SHP77 treated with DMSO at 0.1 percent for 48 hours (cell line): ENCODE data around the gene FHIP1B.

Experiments used
- DNase-seq: peaks from one replicate; lab custom pipeline; 2025; lab: John Stamatoyannopoulos, UW

FHIP1B gene

DNA sequence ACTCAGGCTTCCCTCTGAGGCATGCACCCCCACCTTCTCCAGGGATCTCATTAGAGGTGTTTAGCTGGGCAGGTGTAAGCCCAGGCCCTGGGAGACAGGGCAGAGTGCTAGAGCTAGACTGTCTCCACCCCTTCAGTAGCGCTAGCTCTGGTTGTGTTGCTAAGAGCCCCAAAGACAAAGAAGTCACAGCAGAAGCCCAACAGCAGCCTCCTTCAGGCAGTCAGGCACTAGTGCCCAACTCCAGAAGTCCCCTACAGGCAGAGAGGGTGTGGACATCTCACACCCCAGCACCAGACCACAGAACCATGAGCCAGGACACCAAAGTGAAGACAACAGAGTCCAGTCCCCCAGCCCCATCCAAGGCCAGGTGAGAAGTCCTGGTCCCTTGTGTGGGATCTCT is 4.5 kb upstream of the FHIP1B start, which contains the start of gene CNGA4:
CNGA4 (plus strand) TSS at position 188 of the 400 bp plus-strand sequence; CDS start at position 306, 118 bp downstream.
- DNase-seq, result no peak

DNA sequence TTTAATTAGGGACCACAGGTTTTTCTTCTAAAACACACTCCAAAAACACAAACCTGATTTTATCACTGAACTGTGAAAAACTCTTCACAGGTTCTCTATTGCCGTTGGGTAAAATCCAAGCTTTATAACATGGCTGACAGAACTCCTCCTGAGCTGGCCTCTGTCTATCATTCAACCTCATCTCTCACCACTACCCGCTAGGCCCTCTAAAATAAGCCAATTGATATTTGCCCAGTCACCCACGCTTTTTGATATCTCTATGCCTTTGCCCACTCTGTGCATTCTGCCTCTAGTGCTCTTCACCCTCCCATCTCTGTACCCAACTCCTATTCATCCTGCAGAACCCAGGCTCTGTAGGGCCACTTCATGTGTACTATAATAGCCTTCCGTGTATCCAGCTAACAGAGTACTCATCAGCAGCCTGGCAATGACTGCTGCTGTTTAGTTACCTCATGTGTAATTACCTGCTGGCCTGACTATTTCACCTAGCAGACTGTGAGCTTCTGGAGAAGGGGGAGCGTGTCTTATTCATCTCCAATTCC is 3.4 kb upstream of the FHIP1B start:
- no peak for DNase-seq

DNA sequence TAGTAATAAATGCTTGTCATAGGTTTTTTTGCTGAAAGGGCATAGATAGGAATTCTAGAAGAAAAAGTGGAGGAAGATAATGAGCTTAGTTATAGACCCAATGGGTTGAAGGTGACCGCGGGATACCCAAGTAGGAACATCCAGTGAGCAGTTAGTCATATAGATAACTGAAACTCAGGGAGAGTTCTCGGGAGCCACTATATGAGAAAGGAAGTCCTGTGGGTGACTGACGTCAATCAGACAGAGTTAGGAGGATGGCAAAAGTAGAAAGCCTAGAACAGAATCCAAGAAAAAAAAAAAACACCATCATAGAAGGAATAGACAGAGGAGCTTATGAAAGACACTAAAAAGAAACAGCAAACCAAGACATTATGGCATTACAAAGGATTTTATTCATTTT is 2.8 kb upstream of the FHIP1B start:
- DNase-seq, result no peak

DNA sequence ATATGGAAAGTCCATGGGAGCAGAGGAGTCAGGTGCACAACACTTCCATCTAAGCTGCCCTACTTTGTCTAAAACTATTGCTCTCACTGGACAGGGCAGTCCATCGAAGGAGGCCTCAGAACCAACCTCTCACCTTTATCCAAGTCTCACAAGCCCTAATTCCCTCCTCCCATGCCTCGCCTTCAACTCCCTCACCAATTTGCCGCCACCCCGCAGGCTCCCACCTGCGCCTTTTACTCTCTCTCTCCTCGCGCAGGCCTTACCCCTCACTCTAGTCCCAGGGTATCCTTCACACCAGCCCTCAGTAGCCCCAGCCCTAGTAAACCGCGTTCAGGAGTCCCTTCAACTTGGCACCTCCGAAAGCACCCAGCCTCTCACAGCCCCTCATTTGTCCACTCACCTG is 451 bp downstream of the FHIP1B start:
- DNase-seq, result no peak

DNA sequence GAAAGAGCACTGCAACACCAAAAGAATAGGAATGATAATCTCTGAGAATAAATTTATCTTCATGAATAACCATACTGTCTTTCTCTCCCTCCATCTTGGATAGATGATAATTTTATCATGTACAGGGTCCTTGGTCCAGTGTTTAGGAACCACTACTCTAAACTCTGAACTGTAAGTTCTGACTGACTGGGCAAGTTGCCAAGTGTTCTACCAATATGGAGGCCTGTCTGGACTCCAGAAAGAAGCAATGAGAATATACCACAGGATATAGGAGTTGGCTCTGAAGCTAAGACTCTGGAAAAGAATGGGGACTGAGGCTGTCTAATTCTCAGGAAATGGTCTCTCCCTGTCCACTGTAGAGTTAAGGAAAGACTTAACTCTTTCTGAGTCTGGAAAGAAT is 1.5 kb downstream of the FHIP1B start:
- no peak for DNase-seq

GRCh38 chr11:6229911-6230310 is 4.5 kb downstream of the FHIP1B start:
- no peak for DNase-seq

DNA sequence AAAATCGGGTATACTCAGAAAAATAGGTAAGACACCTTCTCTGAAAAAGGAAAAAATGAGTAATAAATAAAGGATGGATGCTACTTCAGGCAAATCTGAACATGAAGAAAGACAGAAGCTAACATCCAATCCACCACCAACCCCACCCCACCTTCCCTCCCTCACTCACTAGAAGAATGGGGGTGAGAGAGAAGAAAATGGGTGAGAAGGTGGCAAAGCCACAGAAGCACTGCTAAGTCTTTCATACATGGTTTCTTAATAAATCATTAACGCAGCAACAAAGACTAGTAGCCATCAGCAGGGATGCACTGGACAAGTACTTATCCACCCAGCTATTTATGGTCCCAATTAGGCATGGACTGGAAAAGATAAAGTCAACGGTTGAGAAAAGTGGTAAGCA is 5.9 kb downstream of the FHIP1B start:
- DNase-seq, result no peak

DNA sequence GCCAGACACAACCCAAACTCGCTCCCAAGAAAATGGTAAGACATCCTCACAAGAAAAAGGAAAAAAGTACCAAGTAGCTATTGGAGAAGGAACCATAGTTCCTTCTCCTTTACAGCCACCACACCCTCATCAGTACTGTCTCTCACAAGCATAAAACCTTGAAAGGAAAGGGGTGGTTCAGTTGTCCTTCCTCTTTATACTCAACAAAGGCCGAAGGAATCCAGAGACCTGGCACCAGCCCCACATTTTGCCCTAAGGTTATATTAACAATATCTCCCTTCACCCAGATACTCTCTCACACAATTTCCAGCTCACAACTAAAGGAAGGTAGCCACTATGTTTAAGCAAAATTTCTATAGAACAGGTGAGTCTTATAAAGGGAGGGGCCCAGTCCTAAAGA is 8.5 kb downstream of the FHIP1B start:
- DNase-seq, result no peak

DNA sequence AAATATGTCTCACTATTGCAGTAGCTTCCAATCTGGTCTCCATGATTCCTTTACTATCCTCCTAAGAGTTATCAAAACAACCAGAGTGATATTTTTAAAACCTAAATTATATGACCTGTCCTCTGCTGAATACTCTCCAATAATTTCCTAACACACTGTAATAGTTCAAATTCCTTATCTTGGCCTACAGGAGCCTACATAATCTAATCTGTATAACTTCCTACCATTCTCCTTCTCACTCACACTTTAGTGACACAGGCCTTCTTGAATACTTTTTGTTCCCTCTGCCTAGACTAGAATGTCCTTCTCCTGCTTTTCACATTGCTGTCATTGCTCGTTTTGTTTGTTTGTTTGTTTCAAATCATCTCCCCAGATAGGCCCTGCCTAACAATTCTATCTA is 9.4 kb downstream of the FHIP1B start:
- no peak for DNase-seq

DNA sequence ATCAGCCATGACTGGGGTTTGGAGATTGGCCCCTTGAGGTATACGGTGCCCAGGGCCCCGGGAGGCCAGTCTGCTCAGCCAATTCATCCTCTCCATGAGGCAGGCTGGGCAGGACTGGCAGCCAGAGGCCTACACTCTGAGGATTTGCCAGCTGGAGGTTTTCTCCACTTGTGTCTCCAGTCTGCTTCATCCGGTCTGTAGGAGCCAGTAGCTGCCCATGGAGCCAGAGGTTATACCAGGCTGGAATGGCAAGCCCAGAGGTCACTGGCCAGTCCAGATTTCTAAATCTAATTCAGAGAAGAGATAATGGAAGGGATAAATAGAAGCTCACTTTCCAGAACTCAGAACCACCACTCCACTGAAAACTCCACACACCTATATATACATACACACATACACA is 10.0 kb downstream of the FHIP1B start:
- no peak for DNase-seq

- DNase-seq, result no peak
These were observed 10.6 kb downstream of the FHIP1B start for GRCh38 chr11:6223854-6224253.

GRCh38 chr11:6219359-6219758 is 15.1 kb downstream of the FHIP1B start:
- DNase-seq, result no peak

- no peak for DNase-seq
These were observed 16.7 kb downstream of the FHIP1B start for GRCh38 chr11:6217722-6218121.

- DNase-seq, result no peak
These were observed 17.9 kb downstream of the FHIP1B start for GRCh38 chr11:6216501-6216900.

DNA sequence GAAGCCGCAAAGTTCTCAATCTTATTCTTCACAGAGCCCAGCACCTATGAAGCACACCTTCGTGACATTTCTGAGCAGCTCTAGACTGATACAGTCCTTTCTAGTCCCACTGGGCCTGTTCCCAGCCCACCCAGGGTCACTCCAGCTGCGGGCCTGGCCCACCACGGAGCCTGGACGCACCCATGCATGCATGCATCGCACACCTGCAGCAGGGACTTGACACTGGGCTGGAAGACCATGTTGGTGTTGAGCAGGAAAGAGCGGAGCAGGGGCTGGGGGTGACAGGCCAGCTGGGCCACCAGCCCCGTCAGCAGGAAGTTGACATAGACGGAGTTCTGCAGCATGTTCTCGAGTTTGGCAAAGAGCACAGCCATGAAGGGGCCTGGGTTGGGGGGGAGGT is 19.9 kb downstream of the FHIP1B start:
- no peak for DNase-seq

DNA sequence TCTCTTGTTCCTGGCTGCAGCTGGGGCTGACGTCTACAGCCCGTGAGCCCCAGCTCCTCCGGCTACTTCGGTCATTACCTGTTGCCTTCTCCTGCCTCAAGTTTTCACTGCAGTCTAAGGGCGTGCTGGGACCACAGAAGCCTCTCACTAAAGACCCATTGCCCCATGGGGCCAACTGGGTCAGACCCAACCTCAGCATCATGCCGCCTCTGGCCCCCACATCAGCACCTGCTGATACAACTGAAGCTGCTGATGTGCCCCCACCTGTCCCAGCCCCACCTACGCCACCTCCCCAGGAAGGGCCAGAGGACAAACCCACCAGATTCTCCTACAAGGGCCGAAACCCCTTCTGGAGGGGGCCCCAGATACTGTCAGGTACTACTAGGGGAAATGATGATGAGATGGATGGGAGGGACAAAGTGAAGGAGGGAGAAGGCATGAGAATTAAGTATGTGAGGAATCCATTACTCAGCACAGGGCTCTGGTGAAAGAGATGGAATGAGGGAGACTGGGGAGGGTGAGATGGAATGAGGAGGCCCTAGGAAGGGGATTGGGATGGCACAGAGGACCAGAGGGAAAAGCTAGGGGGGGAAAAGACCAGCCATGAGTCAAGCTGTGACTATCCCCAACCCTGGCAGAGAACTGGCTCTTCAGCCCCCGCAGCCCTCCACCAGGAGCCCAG is 24.0 kb downstream of the FHIP1B start:
- DNase-seq, result no peak

- no peak for DNase-seq
These were observed 24.6 kb downstream of the FHIP1B start for GRCh38 chr11:6209801-6210200.

DNA sequence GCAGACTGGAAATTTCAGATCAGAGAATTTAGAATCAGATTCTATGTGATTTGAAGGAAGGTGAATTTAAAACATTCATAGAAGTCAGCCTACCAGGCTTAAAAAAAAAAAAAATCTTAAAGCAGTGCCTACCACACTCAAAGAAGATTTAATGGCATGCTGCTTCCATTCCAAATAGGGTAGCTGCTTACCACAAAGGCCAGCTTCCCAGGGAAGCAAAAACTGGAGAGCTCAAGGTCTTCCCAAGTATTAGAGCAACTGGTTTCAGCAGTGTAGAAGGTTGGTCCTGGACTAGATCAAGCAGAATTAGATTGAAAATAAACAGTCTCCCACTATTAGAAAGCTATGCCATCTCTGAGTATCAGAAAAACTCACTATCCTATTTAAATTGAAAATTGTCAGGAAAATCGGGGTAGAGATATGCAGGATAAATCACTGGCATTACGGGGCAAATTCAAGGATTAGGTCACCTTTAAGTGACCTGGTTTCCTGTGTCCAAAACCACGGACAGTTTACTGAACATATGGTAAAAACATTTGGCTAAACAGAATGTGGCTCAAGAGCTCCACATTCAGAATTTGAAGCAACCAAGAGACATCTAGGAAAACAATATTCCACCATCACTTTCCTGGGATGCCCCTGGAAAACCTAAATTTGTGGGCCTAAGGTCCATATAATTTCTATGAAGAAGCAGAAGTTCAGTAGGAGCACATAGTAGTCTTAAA is 27.8 kb downstream of the FHIP1B start:
- DNase-seq, result no peak

- DNase-seq, result no peak
These were observed 29.1 kb downstream of the FHIP1B start, which contains the start of gene C11orf42 for GRCh38 chr11:6205366-6205765. Gene C11orf42 (plus strand): TSS chr11:6205557. CDS start chr11:6205616, 59 bp downstream.

DNA sequence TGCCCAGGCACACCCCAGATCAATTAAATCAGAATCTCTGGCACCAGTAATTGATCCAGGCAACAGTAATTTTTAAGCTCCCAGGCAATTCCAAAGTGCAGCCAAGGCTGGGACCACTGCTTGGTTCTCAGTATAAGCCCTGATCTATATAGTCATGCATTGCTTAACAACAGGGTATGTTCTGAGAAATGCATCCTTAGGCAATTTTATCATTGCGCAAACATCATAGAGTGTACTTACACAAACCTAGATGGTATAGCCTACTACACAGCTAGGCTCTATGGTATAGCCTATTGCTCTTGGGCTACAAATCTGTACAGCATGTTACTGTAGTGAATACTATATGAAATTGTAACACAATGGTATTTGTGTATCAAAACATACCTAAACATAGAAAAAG is 29.7 kb downstream of the FHIP1B start:
- no peak for DNase-seq

DNA sequence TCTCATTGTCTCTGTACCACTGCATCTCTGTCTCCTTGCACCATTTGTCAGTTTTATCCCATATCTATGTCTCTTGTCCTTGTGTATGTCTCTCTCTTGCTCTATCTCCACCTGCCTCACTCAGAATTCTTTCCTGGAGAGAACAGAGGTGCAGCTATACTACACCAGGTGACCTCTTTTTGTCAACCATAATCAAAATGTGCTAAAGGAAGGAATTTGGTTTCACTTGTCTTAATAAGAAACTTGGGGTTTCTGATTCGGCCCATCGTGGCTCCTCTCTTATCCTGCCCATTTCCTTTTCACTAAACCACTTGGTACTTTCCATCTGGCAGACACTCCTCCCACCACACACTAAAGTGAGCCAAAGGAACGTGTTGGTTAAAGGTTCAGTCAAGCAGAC is 31.1 kb downstream of the FHIP1B start:
- DNase-seq, result no peak

DNA sequence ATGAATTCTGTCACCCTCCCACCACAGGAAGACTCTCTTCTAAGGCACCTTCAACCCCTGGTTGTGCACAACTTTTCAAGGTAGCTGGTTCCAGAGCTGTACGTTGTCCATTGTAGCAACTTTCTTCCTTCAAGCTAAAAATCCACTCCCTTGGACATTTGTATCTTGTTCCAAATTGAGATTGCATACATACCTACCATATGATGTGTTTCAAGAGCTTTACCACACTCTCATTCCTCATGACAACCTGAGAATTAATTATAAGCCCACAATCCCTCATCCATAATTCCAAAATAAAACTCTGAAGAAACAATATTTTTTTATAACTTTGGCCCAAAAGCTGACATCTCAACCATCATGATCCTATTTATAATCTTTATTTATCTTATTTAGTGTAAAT is 32.4 kb downstream of the FHIP1B start:
- no peak for DNase-seq

GRCh38 chr11:6201481-6201880 is 33.0 kb downstream of the FHIP1B start:
- no peak for DNase-seq
